ENCODE results near the gene INSL3. TPM values are rescaled to one million over a fixed set of nuclear protein-coding genes. Genes with fewer than 3 reads are reported as not detected.

The INSL3 gene
- total and polyA plus RNA-seq, 2 of the 13 experiments (the other 11 are each of a cell fraction or from before 2014, with no cell fraction given), result 0.30 TPM; not detected in 1

DNA sequence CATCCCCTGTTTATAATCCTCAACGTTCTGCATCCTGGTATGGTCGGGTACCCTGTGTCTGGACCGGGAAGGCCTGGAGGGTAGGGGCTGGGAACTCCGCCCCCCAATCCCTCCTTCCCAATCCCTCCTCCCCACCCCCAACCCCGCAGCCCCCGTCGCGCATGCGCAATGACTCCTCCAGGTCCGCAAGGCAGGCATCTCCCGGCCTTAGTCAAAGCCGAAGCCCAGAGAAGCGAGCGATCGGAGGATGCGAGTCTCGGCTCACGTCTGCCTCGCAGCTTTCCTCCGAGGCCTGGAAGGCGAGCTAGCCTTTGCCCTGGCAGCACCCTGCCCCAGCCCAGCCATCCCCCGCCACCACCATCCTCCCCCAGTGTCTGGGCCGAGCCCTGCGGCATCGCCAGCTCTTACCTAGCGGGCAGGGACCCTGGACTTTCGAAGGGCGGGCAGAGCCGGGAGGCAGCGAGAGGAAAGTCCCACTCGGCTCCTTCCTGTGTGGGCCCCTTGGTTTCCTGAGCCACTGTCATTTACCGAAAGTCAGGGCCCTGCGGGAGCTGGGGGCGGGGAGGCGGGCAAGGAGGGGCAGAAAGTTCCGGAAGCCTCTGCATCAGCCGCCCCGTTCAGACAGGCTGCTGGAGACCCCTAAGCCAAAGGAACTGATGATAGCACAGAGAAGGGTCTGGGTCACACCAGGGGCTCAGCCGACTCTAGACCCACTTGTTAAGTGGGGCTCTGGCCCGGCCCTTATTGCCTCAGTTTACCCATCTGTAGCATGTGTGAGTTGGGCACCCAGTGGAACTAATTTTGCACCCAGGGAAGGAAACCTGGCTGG, 26.4 kb upstream of the INSL3 start, which contains the start of gene JAK3 (continued):
- TF ChIP-seq ZFP36 (IDR thresholded peaks at IDR 0.05; ENCODE audit: borderline replicate concordance, low read depth, low read length, partially characterized antibody), result no peak
- TF ChIP-seq, protein P1, sequence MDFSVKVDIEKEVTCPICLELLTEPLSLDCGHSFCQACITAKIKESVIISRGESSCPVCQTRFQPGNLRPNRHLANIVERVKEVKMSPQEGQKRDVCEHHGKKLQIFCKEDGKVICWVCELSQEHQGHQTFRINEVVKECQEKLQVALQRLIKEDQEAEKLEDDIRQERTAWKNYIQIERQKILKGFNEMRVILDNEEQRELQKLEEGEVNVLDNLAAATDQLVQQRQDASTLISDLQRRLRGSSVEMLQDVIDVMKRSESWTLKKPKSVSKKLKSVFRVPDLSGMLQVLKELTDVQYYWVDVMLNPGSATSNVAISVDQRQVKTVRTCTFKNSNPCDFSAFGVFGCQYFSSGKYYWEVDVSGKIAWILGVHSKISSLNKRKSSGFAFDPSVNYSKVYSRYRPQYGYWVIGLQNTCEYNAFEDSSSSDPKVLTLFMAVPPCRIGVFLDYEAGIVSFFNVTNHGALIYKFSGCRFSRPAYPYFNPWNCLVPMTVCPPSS (IDR thresholded peaks at IDR 0.05), result no peak
- TF ChIP-seq FIP1L1 (IDR thresholded peaks at IDR 0.05; ENCODE audit: borderline replicate concordance, insufficient read depth, low read depth, low read length), result no peak
- TF ChIP-seq NFKBIZ (CRISPR knock-in tag; IDR thresholded peaks at IDR 0.05), result no peak
- TF ChIP-seq SRSF1 (optimal IDR thresholded peaks at IDR 0.05; ENCODE audit: low read depth, low read length), result no peak
- peak; percentile 30; the same call in 1 of the 2 replicates for TF ChIP-seq ARNTL (CRISPR knock-in tag; IDR thresholded peaks at IDR 0.05)
- no peak for TF ChIP-seq U2AF1 (optimal IDR thresholded peaks at IDR 0.05; ENCODE audit: low read depth, low read length)
- TF ChIP-seq REXO4 (CRISPR knock-in tag; IDR thresholded peaks at IDR 0.05; ENCODE audit: borderline replicate concordance), result no peak
- TF ChIP-seq, protein P2, sequence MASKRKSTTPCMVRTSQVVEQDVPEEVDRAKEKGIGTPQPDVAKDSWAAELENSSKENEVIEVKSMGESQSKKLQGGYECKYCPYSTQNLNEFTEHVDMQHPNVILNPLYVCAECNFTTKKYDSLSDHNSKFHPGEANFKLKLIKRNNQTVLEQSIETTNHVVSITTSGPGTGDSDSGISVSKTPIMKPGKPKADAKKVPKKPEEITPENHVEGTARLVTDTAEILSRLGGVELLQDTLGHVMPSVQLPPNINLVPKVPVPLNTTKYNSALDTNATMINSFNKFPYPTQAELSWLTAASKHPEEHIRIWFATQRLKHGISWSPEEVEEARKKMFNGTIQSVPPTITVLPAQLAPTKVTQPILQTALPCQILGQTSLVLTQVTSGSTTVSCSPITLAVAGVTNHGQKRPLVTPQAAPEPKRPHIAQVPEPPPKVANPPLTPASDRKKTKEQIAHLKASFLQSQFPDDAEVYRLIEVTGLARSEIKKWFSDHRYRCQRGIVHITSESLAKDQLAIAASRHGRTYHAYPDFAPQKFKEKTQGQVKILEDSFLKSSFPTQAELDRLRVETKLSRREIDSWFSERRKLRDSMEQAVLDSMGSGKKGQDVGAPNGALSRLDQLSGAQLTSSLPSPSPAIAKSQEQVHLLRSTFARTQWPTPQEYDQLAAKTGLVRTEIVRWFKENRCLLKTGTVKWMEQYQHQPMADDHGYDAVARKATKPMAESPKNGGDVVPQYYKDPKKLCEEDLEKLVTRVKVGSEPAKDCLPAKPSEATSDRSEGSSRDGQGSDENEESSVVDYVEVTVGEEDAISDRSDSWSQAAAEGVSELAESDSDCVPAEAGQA (IDR thresholded peaks at IDR 0.05; ENCODE audit: low read depth), result 0 out of 2 replicates have a peak, but pooled peaks have one; percentile 58
- TF ChIP-seq, protein P2 (CRISPR knock-in tag; IDR thresholded peaks at IDR 0.05; ENCODE audit: borderline replicate concordance), result no peak
- TF ChIP-seq, protein P3, sequence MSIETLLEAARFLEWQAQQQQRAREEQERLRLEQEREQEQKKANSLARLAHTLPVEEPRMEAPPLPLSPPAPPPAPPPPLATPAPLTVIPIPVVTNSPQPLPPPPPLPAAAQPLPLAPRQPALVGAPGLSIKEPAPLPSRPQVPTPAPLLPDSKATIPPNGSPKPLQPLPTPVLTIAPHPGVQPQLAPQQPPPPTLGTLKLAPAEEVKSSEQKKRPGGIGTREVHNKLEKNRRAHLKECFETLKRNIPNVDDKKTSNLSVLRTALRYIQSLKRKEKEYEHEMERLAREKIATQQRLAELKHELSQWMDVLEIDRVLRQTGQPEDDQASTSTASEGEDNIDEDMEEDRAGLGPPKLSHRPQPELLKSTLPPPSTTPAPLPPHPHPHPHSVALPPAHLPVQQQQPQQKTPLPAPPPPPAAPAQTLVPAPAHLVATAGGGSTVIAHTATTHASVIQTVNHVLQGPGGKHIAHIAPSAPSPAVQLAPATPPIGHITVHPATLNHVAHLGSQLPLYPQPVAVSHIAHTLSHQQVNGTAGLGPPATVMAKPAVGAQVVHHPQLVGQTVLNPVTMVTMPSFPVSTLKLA (IDR thresholded peaks at IDR 0.05), result no peak
- no peak for TF ChIP-seq DNMT3B (CRISPR knock-in tag; conservative IDR thresholded peaks at IDR 0.05)
- TF ChIP-seq ZNF780A (CRISPR knock-in tag; IDR thresholded peaks at IDR 0.05), result no peak
- TF ChIP-seq, protein P4, sequence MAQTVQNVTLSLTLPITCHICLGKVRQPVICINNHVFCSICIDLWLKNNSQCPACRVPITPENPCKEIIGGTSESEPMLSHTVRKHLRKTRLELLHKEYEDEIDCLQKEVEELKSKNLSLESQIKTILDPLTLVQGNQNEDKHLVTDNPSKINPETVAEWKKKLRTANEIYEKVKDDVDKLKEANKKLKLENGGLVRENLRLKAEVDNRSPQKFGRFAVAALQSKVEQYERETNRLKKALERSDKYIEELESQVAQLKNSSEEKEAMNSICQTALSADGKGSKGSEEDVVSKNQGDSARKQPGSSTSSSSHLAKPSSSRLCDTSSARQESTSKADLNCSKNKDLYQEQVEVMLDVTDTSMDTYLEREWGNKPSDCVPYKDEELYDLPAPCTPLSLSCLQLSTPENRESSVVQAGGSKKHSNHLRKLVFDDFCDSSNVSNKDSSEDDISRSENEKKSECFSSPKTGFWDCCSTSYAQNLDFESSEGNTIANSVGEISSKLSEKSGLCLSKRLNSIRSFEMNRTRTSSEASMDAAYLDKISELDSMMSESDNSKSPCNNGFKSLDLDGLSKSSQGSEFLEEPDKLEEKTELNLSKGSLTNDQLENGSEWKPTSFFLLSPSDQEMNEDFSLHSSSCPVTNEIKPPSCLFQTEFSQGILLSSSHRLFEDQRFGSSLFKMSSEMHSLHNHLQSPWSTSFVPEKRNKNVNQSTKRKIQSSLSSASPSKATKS (CRISPR knock-in tag; IDR thresholded peaks at IDR 0.05), result no peak
- TF ChIP-seq EEA1 (CRISPR knock-in tag; IDR thresholded peaks at IDR 0.05; ENCODE audit: borderline replicate concordance), result no peak
- TF ChIP-seq ZNF468 (CRISPR knock-in tag; IDR thresholded peaks at IDR 0.05), result no peak
- TF ChIP-seq, protein P5, sequence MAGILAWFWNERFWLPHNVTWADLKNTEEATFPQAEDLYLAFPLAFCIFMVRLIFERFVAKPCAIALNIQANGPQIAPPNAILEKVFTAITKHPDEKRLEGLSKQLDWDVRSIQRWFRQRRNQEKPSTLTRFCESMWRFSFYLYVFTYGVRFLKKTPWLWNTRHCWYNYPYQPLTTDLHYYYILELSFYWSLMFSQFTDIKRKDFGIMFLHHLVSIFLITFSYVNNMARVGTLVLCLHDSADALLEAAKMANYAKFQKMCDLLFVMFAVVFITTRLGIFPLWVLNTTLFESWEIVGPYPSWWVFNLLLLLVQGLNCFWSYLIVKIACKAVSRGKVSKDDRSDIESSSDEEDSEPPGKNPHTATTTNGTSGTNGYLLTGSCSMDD (CRISPR knock-in tag; IDR thresholded peaks at IDR 0.05), result no peak
